Parathyroid adenoma (tissue), 2 donors: Measurements from ENCODE around the gene KCNJ6.

ENCODE experiments used
- H2AFZ ChIP-seq: fragments of 300-600 bp; sonication (generic); one replicate; pipeline ENCODE4 v1.7.0; 2017; ENCODE audit warnings: antibody characterized with exemption, mild to moderate bottlenecking
- H3K27ac ChIP-seq: fragments of 300-600 bp; sonication (generic); one replicate; pipeline ENCODE4 v1.7.0; 2017
- H3K27me3 ChIP-seq: fragments of 300-600 bp; sonication (generic); one replicate; pipeline ENCODE4 v1.7.0; 2017; ENCODE audit warnings: low read length; ENCODE audit not compliant: control insufficient read depth, insufficient read depth
- H3K36me3 ChIP-seq: fragments of 300-600 bp; sonication (generic); one replicate; pipeline ENCODE4 v1.7.0; 2017; ENCODE audit warnings: low read length; ENCODE audit not compliant: control insufficient read depth, insufficient read depth
- H3K4me1 ChIP-seq: fragments of 300-600 bp; sonication (generic); one replicate; pipeline ENCODE4 v1.7.0; 2017; ENCODE audit warnings: control low read depth
- H3K4me2 ChIP-seq: fragments of 300-600 bp; sonication (generic); one replicate; pipeline ENCODE4 v1.7.0; 2017; ENCODE audit warnings: low read length
- H3K4me3 ChIP-seq: fragments of 300-600 bp; sonication (generic); one replicate; pipeline ENCODE4 v1.7.0; 2017; ENCODE audit warnings: low read depth, low read length
- H3K79me2 ChIP-seq: fragments of 300-600 bp; sonication (generic); one replicate; pipeline ENCODE4 v1.7.0; 2017; ENCODE audit warnings: control low read depth
- H3K9ac ChIP-seq: fragments of 300-600 bp; sonication (generic); one replicate; pipeline ENCODE4 v1.7.0; 2017; ENCODE audit warnings: mild to moderate bottlenecking
- H3K9me3 ChIP-seq: fragments of 300-600 bp; sonication (generic); one replicate; pipeline ENCODE4 v1.7.0; 2017; ENCODE audit warnings: low read length; ENCODE audit not compliant: control insufficient read depth
- CTCF ChIP-seq: fragments of 300-600 bp; sonication (generic); IDR thresholded peaks from one replicate; pipeline ENCODE4 v1.7.0; 2017; ENCODE audit warnings: antibody characterized with exemption, mild to moderate bottlenecking
- donor health status: primary hyperparathyroidism.

Gene KCNJ6

GRCh38 chr21:37767984-37768383 is 148.3 kb downstream of the KCNJ6 start:
- Histone ChIP-seq H3K27ac (no peak overlapping the region), H3K4me3 (no peak overlapping the region), H3K9me3 (no peaks in the 10 kb centered on the region), H3K79me2 (no peaks in the 10 kb centered on the region), H3K27me3 (no peaks in the 10 kb centered on the region), H3K4me1 (no peaks in the 10 kb centered on the region), H3K4me2 (no peak overlapping the region), H3K9ac (no peak overlapping the region), H3K36me3 (no peaks in the 10 kb centered on the region), H2AFZ (no peak overlapping the region)
- no peak for TF ChIP-seq CTCF

- Histone ChIP-seq H3K27me3 (no peaks in the 10 kb centered on the region), H3K9me3 (no peaks in the 10 kb centered on the region), H3K4me2 (no peak overlapping the region), H3K36me3 (no peaks in the 10 kb centered on the region), H3K4me3 (no peak overlapping the region), H2AFZ (no peak overlapping the region), H3K4me1 (no peaks in the 10 kb centered on the region), H3K9ac (no peak overlapping the region), H3K27ac (no peak overlapping the region), H3K79me2 (no peaks in the 10 kb centered on the region)
- no peak for TF ChIP-seq CTCF
Observed at GRCh38 chr21:37766129-37766528, 150.1 kb downstream of the KCNJ6 start.

GRCh38 chr21:37765221-37765900 is 150.9 kb downstream of the KCNJ6 start:
- Histone ChIP-seq H3K27ac (no peak overlapping the region), H3K4me3 (no peak overlapping the region)

GRCh38 chr21:37764691-37765090 is 151.6 kb downstream of the KCNJ6 start:
- Histone ChIP-seq H3K4me2 (no peak overlapping the region), H3K4me1 (no peaks in the 10 kb centered on the region), H3K9ac (no peak overlapping the region)

More at GRCh38 chr21:37765221-37765900, 150.9 kb downstream of the KCNJ6 start:
- Histone ChIP-seq H2AFZ (no peak overlapping the region), H3K9ac (no peak overlapping the region), H3K79me2 (no peaks in the 10 kb centered on the region), H3K4me2 (no peak overlapping the region), H3K4me1 (no peaks in the 10 kb centered on the region), H3K9me3 (no peaks in the 10 kb centered on the region), H3K27me3 (no peaks in the 10 kb centered on the region), H3K36me3 (no peaks in the 10 kb centered on the region)
- TF ChIP-seq CTCF, result no peak

More at GRCh38 chr21:37764691-37765090, 151.6 kb downstream of the KCNJ6 start:
- no peaks in the 10 kb centered on the region for H3K27me3 ChIP-seq
- H2AFZ ChIP-seq, result no peak overlapping the region
- H3K36me3 ChIP-seq, result no peaks in the 10 kb centered on the region
- no peak overlapping the region for H3K4me3 ChIP-seq
- no peaks in the 10 kb centered on the region for H3K9me3 ChIP-seq
- no peaks in the 10 kb centered on the region for H3K79me2 ChIP-seq
- no peak overlapping the region for H3K27ac ChIP-seq
- TF ChIP-seq CTCF, result no peak
